OCI-M1 (cell line): Measurements from ENCODE around the gene CD300LB.
"Not testable (repeated sequence)": the region's sequence is repeated elsewhere in the genome, so short reads cannot be mapped to it uniquely, and the experiment has no call there.

Experiments used
- DNase-seq: peaks from one replicate; lab custom pipeline; 2025; lab: John Stamatoyannopoulos, UW

Gene CD300LB

GRCh38 chr17:74491626-74492025 is 39.6 kb downstream of the CD300LB start:
- peak; percentile 19 for DNase-seq

- DNase-seq, result no peak
These were observed 40.6 kb downstream of the CD300LB start for GRCh38 chr17:74490716-74491115.

- DNase-seq, result not testable (repeated sequence)
These were observed 43.0 kb downstream of the CD300LB start for GRCh38 chr17:74488276-74488675.

- DNase-seq, result no peak
These were observed 45.4 kb downstream of the CD300LB start for GRCh38 chr17:74485841-74486240.

GRCh38 chr17:74485022-74485743 is 46.1 kb downstream of the CD300LB start:
- no peak for DNase-seq

GRCh38 chr17:74484066-74484465 is 47.2 kb downstream of the CD300LB start:
- DNase-seq, result no peak

GRCh38 chr17:74481621-74482020 is 49.7 kb downstream of the CD300LB start:
- DNase-seq, result no peak

- DNase-seq, result no peak
These were observed 51.0 kb downstream of the CD300LB start for GRCh38 chr17:74480290-74480689.

GRCh38 chr17:74478420-74479100 is 52.7 kb downstream of the CD300LB start:
- peak; percentile 87 for DNase-seq

- no peak for DNase-seq
These were observed 53.9 kb downstream of the CD300LB start for GRCh38 chr17:74477411-74477810.

- DNase-seq, result no peak
These were observed 56.1 kb downstream of the CD300LB start for GRCh38 chr17:74475189-74475588.

GRCh38 chr17:74474043-74474792 is 57.1 kb downstream of the CD300LB start:
- DNase-seq, result no peak

GRCh38 chr17:74473294-74473693 is 58.0 kb downstream of the CD300LB start:
- DNase-seq, result no peak

- no peak for DNase-seq
These were observed 58.4 kb downstream of the CD300LB start for GRCh38 chr17:74472890-74473289.

- DNase-seq, result no peak
These were observed 59.9 kb downstream of the CD300LB start for GRCh38 chr17:74471341-74471740.
